GM12878 (cell line): ENCODE measurements around the gene LIN7A. TPM values are rescaled to one million over a fixed set of nuclear protein-coding genes. Genes with fewer than 3 reads are reported as not detected.
A peak's percentile ranks its signal among the peaks of the same experiment; 100 is the strongest.

Experiments used
- BCL11A ChIP-seq: IDR thresholded peaks from 2 replicates; pipeline ENCODE4 v1.6.1; 2011; ENCODE audit warnings: low read depth, low read length
- BMI1 ChIP-seq: fragments of 450-650 bp; IDR thresholded peaks from 2 replicates; pipeline ENCODE4 v1.6.1; 2016; ENCODE audit warnings: mild to moderate bottlenecking, moderate library complexity, borderline replicate concordance
- CBFB ChIP-seq: IDR thresholded peaks from 2 replicates; pipeline ENCODE4 v1.6.1; 2016; ENCODE audit warnings: antibody characterized with exemption, low read depth
- CTCF ChIP-seq, 3 experiments: IDR thresholded peaks in 2 of 3; conservative IDR thresholded peaks in 1 of 3; 2 replicates each; pipeline ENCODE4 v1.5.1; 2011; ENCODE audit warnings: low read depth in 3 of 3, low read length in 3 of 3, mild to moderate bottlenecking in 3 of 3, control low read depth in 2 of 3, moderate library complexity in 2 of 3, inconsistent platforms in 1 of 3, mixed read lengths in 1 of 3; ENCODE audit not compliant: control insufficient read depth in 2 of 3, insufficient read depth in 1 of 3; ENCODE audit errors: extremely low read depth in 1 of 3
- ETV6 ChIP-seq, 2 experiments: fragments of 450-650 bp in 1 of 2; IDR thresholded peaks in 1 of 2; conservative IDR thresholded peaks in 1 of 2; 2 replicates each; pipeline ENCODE4 v1.6.1; 2014; ENCODE audit warnings: antibody characterized with exemption in 1 of 2, borderline replicate concordance in 1 of 2, low read depth in 1 of 2, mild to moderate bottlenecking in 1 of 2, moderate library complexity in 1 of 2
- FOXM1 ChIP-seq: IDR thresholded peaks from 2 replicates; pipeline ENCODE4 v1.6.1; 2012; ENCODE audit warnings: low read depth, mild to moderate bottlenecking, inconsistent platforms, low read length, moderate library complexity
- HDAC2 ChIP-seq: fragments of 200-600 bp; sonication (generic); IDR thresholded peaks from 2 replicates; pipeline ENCODE4 v1.6.1; 2017
- KAT2A ChIP-seq: conservative IDR thresholded peaks from 2 replicates; pipeline ENCODE4 v1.6.1; 2011; ENCODE audit warnings: low read depth, low read length; ENCODE audit not compliant: control insufficient read depth
- MTA3 ChIP-seq: IDR thresholded peaks from 2 replicates; pipeline ENCODE4 v1.6.1; 2012; ENCODE audit warnings: low read length, inconsistent platforms, borderline replicate concordance
- MXI1 ChIP-seq: fragments of 150-350 bp; IDR thresholded peaks from 2 replicates; pipeline ENCODE4 v1.6.1; 2011; ENCODE audit warnings: low read depth, mild to moderate bottlenecking, inconsistent platforms, low read length, improper control_type of control experiment
- NFYA ChIP-seq: IDR thresholded peaks from 2 replicates; pipeline ENCODE4 v1.6.1; 2011; ENCODE audit warnings: low read depth, mild to moderate bottlenecking, low read length, improper control_type of control experiment, borderline replicate concordance
- NFYB ChIP-seq: IDR thresholded peaks from 2 replicates; pipeline ENCODE4 v1.6.1; 2011; ENCODE audit warnings: low read depth, mild to moderate bottlenecking, low read length, improper control_type of control experiment, moderate library complexity; ENCODE audit not compliant: insufficient read depth
- NR2C2 ChIP-seq: IDR thresholded peaks from 2 replicates; pipeline ENCODE4 v1.6.1; 2011; ENCODE audit warnings: borderline replicate concordance, low read depth; ENCODE audit not compliant: control insufficient read depth, insufficient read length
- PBX3 ChIP-seq: IDR thresholded peaks from 2 replicates; pipeline ENCODE4 v1.6.1; 2011; ENCODE audit warnings: mild to moderate bottlenecking, low read depth, low read length, moderate library complexity; ENCODE audit not compliant: insufficient replicate concordance
- POLR2AphosphoS2 ChIP-seq: IDR thresholded peaks from 2 replicates; pipeline ENCODE4 v1.6.1; 2011; ENCODE audit warnings: low read depth, mild to moderate bottlenecking, low read length, improper control_type of control experiment, moderate library complexity
- RB1 ChIP-seq: fragments of 450-650 bp; formaldehyde crosslinking; IDR thresholded peaks from 2 replicates; pipeline ENCODE4 v1.6.1; 2017; ENCODE audit warnings: mild to moderate bottlenecking, borderline replicate concordance
- SMC3 ChIP-seq: IDR thresholded peaks from 2 replicates; pipeline ENCODE4 v1.6.1; 2011; ENCODE audit warnings: low read length, improper control_type of control experiment, borderline replicate concordance
- STAT3 ChIP-seq: IDR thresholded peaks from 2 replicates; pipeline ENCODE4 v1.6.1; 2011; ENCODE audit warnings: low read depth, low read length, improper control_type of control experiment
- TBL1XR1 ChIP-seq: IDR thresholded peaks from 2 replicates; pipeline ENCODE4 v1.6.1; 2012; ENCODE audit warnings: low read depth, low read length, improper control_type of control experiment
- ZNF24 ChIP-seq: fragments of 450-650 bp; IDR thresholded peaks from 2 replicates; pipeline ENCODE4 v1.6.1; 2017; ENCODE audit warnings: antibody characterized with exemption, mild to moderate bottlenecking
- polyA plus RNA-seq, 11 experiments: library from polyadenylated mRNA; depleted of rRNA in 4 of 11; unstranded in 6 of 11; stranded (reverse) in 5 of 11; fragments of >200 nt; fragmentation: Nextera tagmentation in 4 of 11; fragmentation: Illumina TruSeq in 1 of 11; extraction: Ambion mirVana in 4 of 11; extraction: Trizol in 1 of 11; gene quantifications; 1 replicate in 1 of 11; 2 replicates in 10 of 11; pipeline versions ENCODE4 v1.2.1 to v1.2.3, GENCODE V29; 2011 to 2016; ENCODE audit warnings: inconsistent platforms in 2 of 11, missing spikeins in 2 of 11, low read depth in 1 of 11
- total RNA-seq, 4 experiments: library from RNA; depleted of rRNA in 3 of 4; stranded (reverse); fragments of >200 nt in 3 of 4; fragmentation: Illumina TruSeq in 1 of 4; extraction: Trizol in 1 of 4; gene quantifications; 2 replicates each; pipeline versions ENCODE4 v1.2.1 to v1.2.3, GENCODE V29; 2013 to 2021
- TF ChIP-seq, protein P1 (sequence below): fragments of 450-650 bp; IDR thresholded peaks from 2 replicates; pipeline ENCODE4 v1.6.1; 2016; ENCODE audit warnings: mild to moderate bottlenecking
- TF ChIP-seq, protein P2 (sequence below): fragments of 450-650 bp; IDR thresholded peaks from 2 replicates; pipeline ENCODE4 v1.6.1; 2016; ENCODE audit warnings: mild to moderate bottlenecking, moderate library complexity, borderline replicate concordance

The LIN7A gene
- total and polyA plus RNA-seq, 10 of the 15 experiments (the other 5 are each of a cell fraction or from before 2014, with no cell fraction given), result 0.04 to 0.93 (median 0.35) TPM; not detected in 1

DNA sequence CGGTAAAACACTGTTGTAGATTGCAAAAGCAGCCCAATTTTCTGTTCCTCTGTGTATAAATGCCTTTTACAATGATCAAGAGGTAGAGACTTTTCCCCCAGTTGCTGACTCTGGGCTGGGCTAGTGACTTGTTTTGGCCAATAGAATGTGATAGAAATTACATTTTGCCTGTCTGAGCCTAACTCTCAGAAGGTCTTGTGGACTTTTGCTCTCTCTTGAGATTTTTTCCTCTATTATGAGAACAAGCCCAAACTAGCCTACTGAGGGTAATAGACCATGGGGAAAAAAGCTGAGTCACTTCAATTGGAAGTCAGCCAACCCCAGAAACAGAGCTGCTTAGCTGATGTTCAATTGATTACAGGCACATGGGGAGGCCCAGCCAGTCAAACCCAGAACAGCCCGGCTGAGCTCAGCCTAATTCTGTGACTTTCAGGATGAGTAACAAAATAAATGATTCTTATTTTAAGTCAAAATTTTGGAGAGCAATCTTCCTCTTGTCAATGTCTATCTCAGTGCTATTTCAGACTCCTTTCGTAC, 159.7 kb downstream of the LIN7A start (continued):
- TF ChIP-seq MTA3 (peak; percentile 90), NFYA (no peak), POLR2AphosphoS2 (no peak), ETV6 (conservative IDR thresholded peaks at IDR 0.05 in 1 of 2, IDR thresholded peaks at IDR 0.05 in 1 of 2; ENCODE audit: borderline replicate concordance in 1 of 2, low read depth in 1 of 2) (peak in 1 of 2 experiments; percentile 86; a peak in 1 of 4 replicates), CBFB (0 out of 2 replicates have a peak, but pooled peaks have one; percentile 21), PBX3 (no peak), KAT2A (no peak), NFYB (peak; percentile 87), NR2C2 (no peak), STAT3 (no peak), BMI1 (peak; percentile 88), BCL11A (peak; percentile 99), CTCF (IDR thresholded peaks at IDR 0.05 in 2 of 3, conservative IDR thresholded peaks at IDR 0.05 in 1 of 3; ENCODE audit: control insufficient read depth in 2 of 3, extremely low read depth in 1 of 3, insufficient read depth in 1 of 3, low read depth in 3 of 3, low read length in 3 of 3) (no peak), MXI1 (no peak; the same call in 1 of the 2 replicates), RB1 (no peak), FOXM1 (peak; percentile 99), TBL1XR1 (peak; percentile 86; the same call in 1 of the 2 replicates), SMC3 (no peak), ZNF24 (peak; percentile 73; the same call in 1 of the 2 replicates), HDAC2 (no peak)
- TF ChIP-seq, protein P1, sequence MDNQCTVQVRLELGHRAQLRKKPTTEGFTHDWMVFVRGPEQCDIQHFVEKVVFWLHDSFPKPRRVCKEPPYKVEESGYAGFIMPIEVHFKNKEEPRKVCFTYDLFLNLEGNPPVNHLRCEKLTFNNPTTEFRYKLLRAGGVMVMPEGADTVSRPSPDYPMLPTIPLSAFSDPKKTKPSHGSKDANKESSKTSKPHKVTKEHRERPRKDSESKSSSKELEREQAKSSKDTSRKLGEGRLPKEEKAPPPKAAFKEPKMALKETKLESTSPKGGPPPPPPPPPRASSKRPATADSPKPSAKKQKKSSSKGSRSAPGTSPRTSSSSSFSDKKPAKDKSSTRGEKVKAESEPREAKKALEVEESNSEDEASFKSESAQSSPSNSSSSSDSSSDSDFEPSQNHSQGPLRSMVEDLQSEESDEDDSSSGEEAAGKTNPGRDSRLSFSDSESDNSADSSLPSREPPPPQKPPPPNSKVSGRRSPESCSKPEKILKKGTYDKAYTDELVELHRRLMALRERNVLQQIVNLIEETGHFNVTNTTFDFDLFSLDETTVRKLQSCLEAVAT, result peak; percentile 99
- TF ChIP-seq, protein P2, sequence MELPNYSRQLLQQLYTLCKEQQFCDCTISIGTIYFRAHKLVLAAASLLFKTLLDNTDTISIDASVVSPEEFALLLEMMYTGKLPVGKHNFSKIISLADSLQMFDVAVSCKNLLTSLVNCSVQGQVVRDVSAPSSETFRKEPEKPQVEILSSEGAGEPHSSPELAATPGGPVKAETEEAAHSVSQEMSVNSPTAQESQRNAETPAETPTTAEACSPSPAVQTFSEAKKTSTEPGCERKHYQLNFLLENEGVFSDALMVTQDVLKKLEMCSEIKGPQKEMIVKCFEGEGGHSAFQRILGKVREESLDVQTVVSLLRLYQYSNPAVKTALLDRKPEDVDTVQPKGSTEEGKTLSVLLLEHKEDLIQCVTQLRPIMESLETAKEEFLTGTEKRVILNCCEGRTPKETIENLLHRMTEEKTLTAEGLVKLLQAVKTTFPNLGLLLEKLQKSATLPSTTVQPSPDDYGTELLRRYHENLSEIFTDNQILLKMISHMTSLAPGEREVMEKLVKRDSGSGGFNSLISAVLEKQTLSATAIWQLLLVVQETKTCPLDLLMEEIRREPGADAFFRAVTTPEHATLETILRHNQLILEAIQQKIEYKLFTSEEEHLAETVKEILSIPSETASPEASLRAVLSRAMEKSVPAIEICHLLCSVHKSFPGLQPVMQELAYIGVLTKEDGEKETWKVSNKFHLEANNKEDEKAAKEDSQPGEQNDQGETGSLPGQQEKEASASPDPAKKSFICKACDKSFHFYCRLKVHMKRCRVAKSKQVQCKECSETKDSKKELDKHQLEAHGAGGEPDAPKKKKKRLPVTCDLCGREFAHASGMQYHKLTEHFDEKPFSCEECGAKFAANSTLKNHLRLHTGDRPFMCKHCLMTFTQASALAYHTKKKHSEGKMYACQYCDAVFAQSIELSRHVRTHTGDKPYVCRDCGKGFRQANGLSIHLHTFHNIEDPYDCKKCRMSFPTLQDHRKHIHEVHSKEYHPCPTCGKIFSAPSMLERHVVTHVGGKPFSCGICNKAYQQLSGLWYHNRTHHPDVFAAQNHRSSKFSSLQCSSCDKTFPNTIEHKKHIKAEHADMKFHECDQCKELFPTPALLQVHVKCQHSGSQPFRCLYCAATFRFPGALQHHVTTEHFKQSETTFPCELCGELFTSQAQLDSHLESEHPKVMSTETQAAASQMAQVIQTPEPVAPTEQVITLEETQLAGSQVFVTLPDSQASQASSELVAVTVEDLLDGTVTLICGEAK, result no peak
